Testis (tissue), 3 donors: ENCODE data around the gene BBC3. TPM values are rescaled to one million over a fixed set of nuclear protein-coding genes. Genes with fewer than 3 reads are reported as not detected.

Source experiments
- DNase-seq: peaks from one replicate; pipeline ENCODE4 v3.0.0-alpha.2; 2019
- H3K27ac ChIP-seq, 2 donors: fragments of 200-600 bp; sonication (generic); one replicate each; pipeline ENCODE4 v1.5.1; 2019
- H3K27me3 ChIP-seq: fragments of 200-600 bp; sonication (generic); one replicate; pipeline ENCODE4 v1.5.1; 2019
- H3K36me3 ChIP-seq: fragments of 200-600 bp; sonication (generic); one replicate; pipeline ENCODE4 v1.5.1; 2017; ENCODE audit warnings: low read depth; ENCODE audit errors: missing control alignments
- H3K4me1 ChIP-seq: fragments of 200-600 bp; sonication (generic); one replicate; pipeline ENCODE4 v1.5.1; 2019
- H3K4me3 ChIP-seq, 2 donors: fragments of 200-600 bp; sonication (generic); one replicate each; pipeline ENCODE4 v1.5.1; 2017 to 2019
- H3K9me3 ChIP-seq: fragments of 200-600 bp; sonication (generic); one replicate; pipeline ENCODE4 v1.5.1; 2017
- POLR2A ChIP-seq: fragments of 450-650 bp; IDR thresholded peaks from one replicate; pipeline ENCODE4 v1.6.1; 2017; ENCODE audit warnings: antibody characterized with exemption, mild to moderate bottlenecking, moderate library complexity
- WGBS, 2 donors: methylation state at CpG; one replicate each; pipeline ENCODE4 v1.1.5; 2018; 5-methylcytosine and 5-hydroxymethylcytosine counted together
- intact Hi-C: fragments of 100-400 bp; cut with DNase I; formaldehyde crosslinking; loops from one replicate; pipeline ENCODE4 v1.15.1; 2023; ENCODE audit warnings: low total_unique reads
- polyA plus RNA-seq: library from polyadenylated mRNA; stranded (reverse); fragments of 350-450 nt; fragmentation: Illumina TruSeq; extraction: RNeasy Lipid Tissue Mini Kit (QIAGEN cat#74804); gene quantifications from one replicate; pipeline ENCODE4 v1.2.3, GENCODE V29; 2014; ENCODE audit warnings: low read depth, low replicate concordance; ENCODE audit not compliant: insufficient read depth
- total RNA-seq, 2 donors: library from RNA; depleted of rRNA; stranded (reverse); fragments of >200 nt; gene quantifications; one replicate each; pipeline ENCODE4 v1.2.3, GENCODE V29; 2016
- TF ChIP-seq, protein P1 (sequence below), 3 experiments: fragments of 450-650 bp in 2 of 3; fragments of 200-600 bp in 1 of 3; sonication (generic) in 1 of 3; IDR thresholded peaks; one replicate each; pipeline ENCODE4 v1.5.1; 2016 to 2019; ENCODE audit warnings: antibody characterized with exemption in 3 of 3, mild to moderate bottlenecking in 2 of 3, moderate library complexity in 1 of 3

The BBC3 gene
- total and polyA plus RNA-seq, 3 donors from 2014 or later = 3.3 to 10.2 (median 10.0) TPM

GRCh38 chr19:47274891-47275761 is 44.1 kb upstream of the BBC3 start:
- peak overlapping the region; percentile 71 to 86 for H3K4me3 ChIP-seq
- H3K4me1 ChIP-seq = peaks cover 24% of the 10 kb centered on the region
- TF ChIP-seq, protein P1, sequence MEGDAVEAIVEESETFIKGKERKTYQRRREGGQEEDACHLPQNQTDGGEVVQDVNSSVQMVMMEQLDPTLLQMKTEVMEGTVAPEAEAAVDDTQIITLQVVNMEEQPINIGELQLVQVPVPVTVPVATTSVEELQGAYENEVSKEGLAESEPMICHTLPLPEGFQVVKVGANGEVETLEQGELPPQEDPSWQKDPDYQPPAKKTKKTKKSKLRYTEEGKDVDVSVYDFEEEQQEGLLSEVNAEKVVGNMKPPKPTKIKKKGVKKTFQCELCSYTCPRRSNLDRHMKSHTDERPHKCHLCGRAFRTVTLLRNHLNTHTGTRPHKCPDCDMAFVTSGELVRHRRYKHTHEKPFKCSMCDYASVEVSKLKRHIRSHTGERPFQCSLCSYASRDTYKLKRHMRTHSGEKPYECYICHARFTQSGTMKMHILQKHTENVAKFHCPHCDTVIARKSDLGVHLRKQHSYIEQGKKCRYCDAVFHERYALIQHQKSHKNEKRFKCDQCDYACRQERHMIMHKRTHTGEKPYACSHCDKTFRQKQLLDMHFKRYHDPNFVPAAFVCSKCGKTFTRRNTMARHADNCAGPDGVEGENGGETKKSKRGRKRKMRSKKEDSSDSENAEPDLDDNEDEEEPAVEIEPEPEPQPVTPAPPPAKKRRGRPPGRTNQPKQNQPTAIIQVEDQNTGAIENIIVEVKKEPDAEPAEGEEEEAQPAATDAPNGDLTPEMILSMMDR (IDR thresholded peaks at IDR 0.05) = no peak
- TF ChIP-seq POLR2A = no peak
- peak; percentile 35 for DNase-seq
- H3K36me3 ChIP-seq = no peaks in the 10 kb centered on the region
- peak overlapping the region; percentile 65 to 84 for H3K27ac ChIP-seq
- no peaks in the 10 kb centered on the region for H3K9me3 ChIP-seq
- no peaks in the 10 kb centered on the region for H3K27me3 ChIP-seq
- WGBS, 2 donors = 3 to 6% methylated on average over 8 to 77 of the region's 82 CpGs
- intact Hi-C loops = no loop called here

GRCh38 chr19:47274071-47274890 is 43.3 kb upstream of the BBC3 start, which contains the start of gene INAFM1:
Gene INAFM1, plus strand, starts transcription at chr19:47274885. Its CDS starts 35 bp downstream, at chr19:47274920.
- H3K9me3 ChIP-seq = no peaks in the 10 kb centered on the region
- intact Hi-C loops = no loop called here
- peak; percentile 99 for DNase-seq
- peak within 1 kb of the TSS; percentile 71 to 86 for H3K4me3 ChIP-seq
- H3K36me3 ChIP-seq = no peaks in the 10 kb centered on the region
- no peaks in the 10 kb centered on the region for H3K27me3 ChIP-seq
- TF ChIP-seq POLR2A = peak; percentile 58
- TF ChIP-seq, protein P1 (IDR thresholded peaks at IDR 0.05) = no peak
- peaks cover 24% of the 10 kb centered on the region for H3K4me1 ChIP-seq
- 0 to 1% methylated on average over 7 to 48 of the region's 72 CpGs for WGBS, 2 donors
- peak within 1 kb of the TSS; percentile 94 to 98 for H3K27ac ChIP-seq

DNA sequence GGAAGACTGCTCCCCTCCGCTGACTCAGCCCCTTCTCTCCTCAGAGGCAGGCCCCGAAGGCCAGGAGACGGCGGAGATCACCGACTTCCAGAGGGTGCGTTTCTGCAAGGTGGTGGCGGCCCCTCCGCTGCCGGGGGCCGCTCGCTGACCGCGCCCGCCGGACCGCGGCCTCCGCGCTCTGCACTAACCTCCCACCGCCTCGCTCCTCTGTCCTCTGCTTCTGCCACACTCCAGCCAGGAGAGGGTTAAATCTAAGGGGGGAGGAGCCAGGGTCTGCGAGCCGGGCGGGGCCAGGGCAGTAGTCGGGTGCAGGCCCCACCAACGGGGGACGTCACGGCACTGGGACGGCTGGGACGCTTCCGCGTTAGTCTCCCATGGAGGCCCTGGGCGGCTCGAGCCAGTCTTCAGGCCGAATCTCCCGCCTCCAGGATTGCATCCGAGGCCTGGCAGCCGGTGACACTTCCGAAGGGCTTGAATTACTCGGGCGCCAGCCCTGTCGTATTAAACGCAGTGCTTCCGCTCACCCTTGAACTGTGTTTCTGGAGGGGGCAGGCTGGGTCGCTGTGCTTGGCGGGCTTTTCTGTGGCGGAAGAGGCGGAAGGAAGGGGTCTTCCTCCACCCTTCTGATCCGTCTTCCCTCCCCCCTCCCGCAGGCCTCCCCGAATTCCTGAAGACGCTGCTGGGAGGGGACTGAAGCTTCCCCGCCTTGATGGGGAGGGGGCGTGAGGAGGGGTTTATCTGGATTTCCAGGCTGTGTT is 42.5 kb upstream of the BBC3 start:
- TF ChIP-seq, protein P1 (IDR thresholded peaks at IDR 0.05) = no peak
- peak; percentile 56 for TF ChIP-seq POLR2A
- Histone ChIP-seq H3K4me1 (peaks cover 24% of the 10 kb centered on the region), H3K27me3 (no peaks in the 10 kb centered on the region), H3K36me3 (no peaks in the 10 kb centered on the region), H3K27ac (peak overlapping the region; percentile 94 to 98), H3K4me3 (peak overlapping the region; percentile 71 to 86), H3K9me3 (no peaks in the 10 kb centered on the region)
- WGBS, 2 donors = 0 to 1% methylated on average over 6 to 42 of the region's 54 CpGs
- peak; percentile 94 for DNase-seq
- intact Hi-C loops = no loop called here

GRCh38 chr19:47272448-47273312 is 41.7 kb upstream of the BBC3 start:
- Histone ChIP-seq H3K9me3 (no peaks in the 10 kb centered on the region), H3K4me3 (peak overlapping the region; percentile 71 to 86), H3K27me3 (no peaks in the 10 kb centered on the region), H3K4me1 (peaks cover 24% of the 10 kb centered on the region), H3K36me3 (no peaks in the 10 kb centered on the region), H3K27ac (peak overlapping the region; percentile 94 to 98)
- TF ChIP-seq, protein P1 (IDR thresholded peaks at IDR 0.05) = no peak
- no peak for TF ChIP-seq POLR2A
- WGBS, 2 donors = 26 to 37% methylated on average over 25 to 42 of the region's 42 CpGs
- DNase-seq = peak; percentile 37
- intact Hi-C loops = no loop called here
